HG03095 (cell line): Measurements from ENCODE around the gene PXYLP1.

ENCODE experiments used
- ATAC-seq: cut with Tn5 transposase; IDR thresholded peaks from one replicate; pipeline ENCODE4 v1.9.1; 2021; ENCODE audit warnings: moderate library complexity; ENCODE audit not compliant: unreplicated experiment

Gene PXYLP1

DNA sequence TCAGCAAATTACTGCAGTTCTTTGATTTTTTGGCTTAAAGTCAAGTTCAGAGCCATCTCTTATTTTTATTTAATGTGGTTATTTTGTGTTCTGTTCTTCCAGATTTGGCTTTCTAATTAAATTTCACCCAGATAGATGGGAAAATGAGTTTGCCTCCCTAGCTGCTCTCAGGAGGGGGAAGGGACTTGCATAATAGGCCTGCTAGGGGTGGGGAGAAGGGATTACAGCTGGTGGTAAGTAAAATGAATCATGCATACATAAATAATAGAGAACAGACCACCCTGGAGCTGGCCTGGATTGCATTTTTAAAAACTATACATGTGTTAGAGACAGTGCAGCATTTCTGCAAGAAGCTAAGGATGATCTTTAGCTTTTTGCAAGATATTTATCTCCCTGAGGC is 3.9 kb upstream of the PXYLP1 start:
- no peak for ATAC-seq

DNA sequence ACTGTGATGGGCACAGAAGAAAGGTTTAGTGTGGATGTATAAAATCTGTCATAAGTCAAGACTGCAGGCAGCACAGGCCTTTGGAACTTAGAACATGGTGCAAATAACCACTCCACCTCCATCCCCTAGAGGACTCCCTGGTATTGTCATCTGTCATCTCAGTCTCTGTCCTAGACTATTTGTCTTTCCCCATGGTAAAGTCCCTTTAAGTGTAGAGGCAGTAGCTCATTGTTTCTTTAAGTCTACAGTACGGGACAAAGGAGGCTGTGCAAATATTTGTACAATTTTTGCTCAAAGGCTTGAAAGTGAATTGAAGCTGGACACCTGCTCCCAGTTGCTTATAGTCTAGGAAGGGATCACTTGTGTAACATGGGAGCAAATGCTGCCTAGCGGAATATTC is 3.2 kb upstream of the PXYLP1 start:
- no peak for ATAC-seq

DNA sequence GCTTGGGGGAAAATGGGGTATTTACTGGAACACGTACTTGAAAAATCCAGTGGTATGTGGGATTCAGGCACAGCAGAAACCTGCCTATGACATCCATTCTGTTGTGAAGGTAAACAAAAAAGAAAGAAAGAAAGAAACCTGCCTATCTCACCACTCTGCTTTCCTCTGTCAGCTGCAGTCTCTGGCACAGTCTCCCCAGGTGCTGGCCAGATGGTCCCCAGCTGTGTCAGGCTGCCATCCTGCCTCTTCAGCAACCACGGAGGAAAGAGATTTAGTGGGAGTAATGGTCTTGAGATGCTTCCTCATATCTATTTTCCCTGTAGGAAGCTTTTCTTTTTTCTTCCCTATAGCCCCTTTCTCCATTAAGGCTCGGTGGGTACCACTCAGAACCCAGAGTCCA is 2.5 kb upstream of the PXYLP1 start:
- ATAC-seq = no peak

DNA sequence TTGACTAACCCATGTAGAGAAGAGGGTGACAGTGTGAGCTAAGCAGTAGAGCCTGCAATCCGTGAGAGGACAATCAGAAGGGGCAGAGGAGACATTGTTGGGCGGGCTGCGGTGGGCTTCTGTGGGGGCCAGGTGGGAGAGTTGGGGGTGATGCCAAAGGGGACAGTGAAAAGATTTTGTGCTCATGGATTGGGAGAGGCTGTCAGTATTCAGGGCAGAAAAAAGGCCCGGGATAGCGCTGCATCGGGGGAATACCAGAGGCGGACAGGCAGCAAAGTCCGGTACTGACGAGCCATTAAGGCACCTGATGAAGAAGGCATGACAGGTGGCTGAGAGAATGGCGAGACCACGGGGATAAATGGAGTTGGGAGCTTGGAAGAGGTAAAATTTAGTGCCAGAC is 1.3 kb upstream of the PXYLP1 start:
- no peak for ATAC-seq

DNA sequence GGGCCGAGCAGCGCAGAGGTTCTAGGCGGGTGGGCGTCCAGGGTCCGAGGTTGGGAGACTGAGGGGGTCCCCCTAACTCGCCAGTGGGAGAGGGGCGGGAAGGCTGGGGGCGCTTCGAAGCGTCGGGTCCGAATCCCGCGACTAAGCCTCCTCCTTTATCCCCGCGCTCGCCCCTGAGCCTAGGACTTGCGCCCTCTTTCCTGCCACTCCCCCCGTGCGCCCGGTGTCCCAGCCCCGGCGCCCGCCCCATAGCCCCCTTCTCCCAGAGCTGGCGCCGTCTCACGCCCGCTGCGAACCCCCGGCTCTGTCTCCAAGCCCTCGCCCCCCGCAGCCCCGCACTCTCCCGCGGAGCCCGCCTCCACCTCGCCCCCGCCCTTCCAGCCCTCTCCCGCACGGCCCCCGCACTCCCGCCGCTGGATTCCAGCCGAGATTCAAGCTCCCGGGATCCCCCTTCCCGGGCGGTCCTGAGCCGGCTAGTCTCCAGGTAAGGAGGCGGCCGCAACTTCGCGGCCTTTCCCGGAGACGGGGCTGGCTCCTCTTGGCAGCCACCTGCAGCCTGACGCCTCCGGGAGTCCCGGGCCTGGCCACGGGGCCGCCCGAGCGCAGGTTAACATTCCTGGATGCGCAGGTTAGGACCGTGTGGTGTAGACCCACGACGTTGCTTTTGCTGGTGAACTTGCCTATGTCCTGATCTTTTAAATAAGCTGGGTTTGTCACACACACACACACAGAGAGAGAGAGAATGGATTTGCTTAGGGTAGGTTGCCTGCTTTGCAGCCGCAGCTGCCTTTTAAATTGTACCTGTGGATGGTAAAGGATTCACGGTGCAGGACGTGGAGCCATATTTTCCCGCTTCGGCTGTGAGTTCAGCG is 563 bp downstream of the PXYLP1 start:
- no peak for ATAC-seq

DNA sequence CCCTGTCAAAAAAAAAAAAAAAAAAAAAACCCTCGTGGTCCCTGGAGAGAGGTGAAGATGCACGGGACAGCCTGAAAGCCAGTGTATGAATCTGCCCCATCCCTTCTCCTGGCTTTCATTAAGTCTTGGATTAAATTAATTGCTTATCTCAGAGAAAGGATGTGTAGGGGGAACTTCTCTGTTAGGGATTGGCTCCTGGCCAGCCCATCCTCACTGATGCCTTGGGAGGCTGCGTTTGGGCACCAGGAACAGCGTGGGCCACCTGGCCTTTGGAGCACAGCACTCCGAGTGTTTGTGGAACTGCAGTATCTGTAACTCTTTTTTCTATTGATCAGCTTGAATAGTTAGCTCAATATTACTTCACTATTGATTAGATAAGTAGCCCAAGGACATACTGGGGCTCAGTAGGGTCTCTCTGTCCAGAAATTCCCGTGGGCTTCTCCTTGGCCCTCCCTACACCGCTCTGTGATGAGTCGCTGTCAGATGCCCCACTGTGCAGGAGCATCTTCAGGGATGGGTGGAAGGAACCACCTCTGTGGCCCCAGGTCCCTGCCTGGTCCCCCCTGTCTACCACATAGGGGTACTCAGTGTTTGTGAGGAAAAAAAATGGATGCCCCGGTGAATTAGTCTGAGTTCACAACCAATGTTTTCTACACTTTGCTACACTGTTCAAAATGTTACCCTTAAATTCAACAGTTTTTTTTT is 2.0 kb downstream of the PXYLP1 start:
- ATAC-seq = no peak

DNA sequence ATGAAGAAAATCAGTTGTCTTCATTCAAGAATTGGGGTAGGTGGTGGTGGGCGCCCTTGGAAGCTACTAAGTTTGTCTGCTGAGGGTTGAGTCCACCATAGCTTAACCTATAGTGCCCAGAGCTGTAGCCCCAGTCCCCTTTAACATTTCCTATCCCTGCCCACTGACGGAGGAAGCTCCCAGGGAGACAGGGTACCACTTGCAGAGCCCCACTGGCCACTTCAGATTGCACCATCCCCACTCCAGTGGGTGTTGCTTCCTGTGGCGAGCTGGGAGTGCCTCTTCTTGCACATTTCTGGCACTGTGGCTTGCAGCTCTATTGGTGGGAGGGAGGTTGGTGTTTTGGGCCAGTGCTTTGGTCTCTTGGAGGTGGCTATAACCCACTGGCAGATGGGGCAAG is 2.7 kb downstream of the PXYLP1 start:
- ATAC-seq = no peak

DNA sequence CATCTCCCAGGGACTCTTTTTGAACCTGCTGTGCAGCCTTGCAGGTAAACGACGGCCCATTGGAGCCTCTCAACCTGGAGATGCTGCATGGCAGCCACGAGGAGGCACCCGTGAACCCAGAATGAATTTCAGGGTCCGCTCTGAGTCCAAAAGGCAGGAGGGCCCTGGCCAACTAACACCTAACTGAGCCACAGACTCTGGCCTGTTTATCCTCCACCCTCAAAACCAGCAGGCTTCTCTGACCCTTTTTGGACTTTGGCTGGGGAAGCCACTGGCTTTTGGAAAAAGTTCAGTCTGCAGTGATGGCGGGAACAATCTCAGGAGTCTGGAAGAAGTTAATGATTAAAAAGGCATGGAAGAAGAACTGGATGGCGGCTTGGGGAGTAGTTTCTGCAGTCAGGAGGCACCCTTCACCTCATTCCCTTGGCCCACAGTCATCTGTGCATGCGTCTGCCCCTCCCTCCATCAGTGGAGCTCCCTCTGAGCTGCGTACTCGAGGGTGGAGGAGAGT is 4.1 kb downstream of the PXYLP1 start:
- ATAC-seq = no peak

DNA sequence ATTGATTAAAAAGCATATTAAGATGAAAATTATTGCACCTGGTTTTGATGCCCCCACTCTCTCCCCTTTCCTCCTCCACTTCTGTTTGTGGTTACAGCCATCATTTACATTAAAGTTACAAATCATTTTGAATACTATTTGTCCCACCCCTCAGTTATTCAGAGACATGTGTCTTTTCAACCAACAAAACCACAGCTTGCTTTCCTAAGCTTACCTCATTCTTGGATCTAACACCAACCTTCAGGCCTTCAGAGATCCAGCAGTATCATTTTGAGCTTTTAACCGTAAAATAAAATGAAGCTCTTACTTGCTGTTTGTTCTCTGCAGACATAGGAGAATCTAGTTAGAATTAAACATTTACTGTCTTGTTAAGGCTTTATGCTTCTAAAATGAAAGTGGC is 4.7 kb downstream of the PXYLP1 start:
- no peak for ATAC-seq

DNA sequence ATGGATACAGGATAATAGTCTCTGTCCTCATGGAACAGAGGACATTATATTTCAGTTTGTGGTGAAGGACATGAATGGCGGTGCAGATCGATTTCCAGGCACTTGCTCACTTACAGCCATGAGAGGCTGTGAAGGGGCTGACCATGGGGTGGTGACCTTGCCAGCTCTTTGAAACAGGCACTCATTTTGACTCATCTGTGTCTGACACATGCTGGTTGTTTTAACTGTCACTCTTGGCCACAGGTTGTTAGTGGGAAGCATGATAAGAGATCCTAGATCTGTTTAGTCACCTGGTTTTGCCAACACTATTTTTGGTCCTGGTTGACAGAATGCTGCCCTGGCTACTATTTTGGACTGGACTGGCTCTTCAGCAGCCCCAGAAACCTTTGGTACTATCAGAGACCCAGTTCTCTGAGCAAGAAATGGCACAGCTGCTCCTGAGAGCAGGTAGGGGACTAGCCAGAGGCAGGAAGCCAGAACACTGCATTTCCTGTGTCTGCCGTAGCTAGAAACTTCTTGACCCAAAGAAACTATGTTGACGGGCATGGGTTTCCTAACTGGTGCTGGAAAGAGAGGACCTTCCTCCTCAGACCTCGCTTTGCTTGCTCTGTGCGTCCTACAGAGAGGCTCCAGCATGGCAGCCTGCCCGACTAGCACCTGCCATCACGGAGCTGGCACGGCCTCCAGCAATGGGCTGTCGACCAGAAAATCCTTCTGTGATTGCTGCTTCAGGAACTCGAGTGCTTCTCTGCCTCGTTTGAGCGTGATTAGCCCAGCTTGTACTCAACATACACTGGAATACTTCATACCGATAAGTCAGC is 6.3 kb downstream of the PXYLP1 start:
- ATAC-seq = no peak

DNA sequence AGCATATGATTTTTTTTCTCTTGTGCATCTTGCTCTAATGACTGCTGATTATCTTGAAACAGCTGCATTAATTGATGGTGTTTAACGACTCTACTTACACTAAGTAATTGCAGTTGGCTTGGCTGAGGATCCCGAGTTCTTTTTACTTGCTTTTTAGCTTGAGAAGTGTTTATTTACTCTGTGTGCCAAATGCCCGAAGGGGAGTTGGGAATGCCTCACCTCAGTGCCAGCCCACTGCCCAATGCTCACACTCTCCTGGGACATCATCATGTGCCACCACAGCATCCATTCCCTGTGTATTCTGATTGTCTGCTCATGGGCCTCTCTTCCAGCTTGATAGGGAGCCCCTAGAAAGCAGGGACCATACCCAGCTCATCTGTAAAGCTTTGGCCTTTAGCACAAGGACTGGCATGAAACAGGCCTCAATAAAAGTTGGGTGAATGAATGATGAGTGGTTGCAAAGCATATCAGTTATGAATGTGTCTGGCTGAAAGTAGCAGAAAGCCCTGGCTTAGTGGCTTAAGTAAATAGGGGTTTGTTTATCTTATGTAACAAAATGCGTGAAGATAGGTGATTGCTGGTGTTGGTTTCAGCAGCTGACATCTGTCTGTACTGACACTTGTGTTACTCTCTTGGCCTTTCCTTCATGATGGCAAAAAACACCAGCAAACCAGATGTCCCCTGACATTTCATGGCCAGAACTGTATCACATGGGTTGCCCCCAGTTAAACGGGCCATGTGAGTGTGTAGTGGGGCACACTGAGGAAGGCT is 8.1 kb downstream of the PXYLP1 start:
- no peak for ATAC-seq

DNA sequence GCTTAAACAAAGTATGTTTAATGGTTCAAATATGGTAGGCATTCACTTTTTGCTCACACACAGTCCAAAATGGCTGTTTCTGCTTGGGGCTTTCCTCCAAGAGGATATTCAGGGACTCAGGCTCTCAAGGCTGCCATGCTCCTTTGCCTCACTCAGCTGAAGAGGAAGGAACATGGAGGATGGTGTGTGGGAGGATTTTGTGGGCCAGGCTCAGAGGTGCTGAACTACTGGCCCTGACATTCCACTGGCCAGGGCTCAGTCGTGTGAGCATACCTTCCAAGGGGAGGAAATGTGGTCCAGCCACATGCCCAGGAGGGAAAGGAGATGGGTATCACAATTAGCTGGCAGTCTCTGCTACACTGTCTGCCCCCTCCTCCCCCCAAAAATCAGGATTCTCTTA is 8.7 kb downstream of the PXYLP1 start:
- no peak for ATAC-seq

DNA sequence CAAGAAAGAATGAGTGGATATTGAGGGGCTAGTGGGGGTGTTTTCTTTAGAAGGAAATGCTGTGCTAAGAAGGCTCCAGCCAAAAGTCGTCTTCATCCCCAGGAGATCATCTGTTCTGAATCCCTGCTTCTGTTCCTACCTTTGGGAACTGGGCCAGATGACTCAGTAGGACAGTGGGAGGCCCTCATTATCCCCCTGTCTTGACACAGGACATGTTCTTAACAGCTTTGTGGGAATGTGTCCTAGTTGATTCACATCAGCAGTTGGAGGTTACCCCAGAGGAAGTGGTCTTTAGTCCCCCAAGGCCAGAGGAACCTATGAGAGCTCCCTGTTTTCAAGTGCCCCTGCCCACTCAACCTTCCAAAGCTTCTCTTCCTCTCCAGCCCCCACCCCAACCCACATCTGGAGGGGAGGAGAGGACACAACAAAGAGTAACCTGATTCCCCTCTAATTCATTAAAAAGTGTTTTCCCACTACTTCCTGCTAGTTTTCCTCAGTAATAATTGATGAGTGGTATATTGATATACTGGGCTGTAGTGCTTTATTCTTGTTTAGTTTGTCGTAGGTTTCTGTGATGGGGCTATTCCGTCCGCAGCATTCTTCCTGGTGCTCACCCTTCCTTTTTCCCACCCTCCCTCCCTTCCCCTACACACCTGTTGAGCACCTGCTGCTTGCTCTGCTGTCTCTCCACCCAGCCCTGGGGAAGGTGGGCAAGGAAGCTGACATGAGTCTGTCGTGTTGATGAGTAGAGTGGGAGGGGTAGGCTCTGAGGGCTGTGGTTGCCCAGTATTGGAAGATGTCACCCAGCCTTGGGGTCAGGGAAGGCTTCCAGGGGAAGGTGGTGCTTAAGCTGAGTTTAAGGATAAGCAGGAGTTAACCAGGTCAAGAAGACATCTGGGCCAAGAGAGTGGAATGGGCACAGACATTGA is 9.3 kb downstream of the PXYLP1 start:
- no peak for ATAC-seq

DNA sequence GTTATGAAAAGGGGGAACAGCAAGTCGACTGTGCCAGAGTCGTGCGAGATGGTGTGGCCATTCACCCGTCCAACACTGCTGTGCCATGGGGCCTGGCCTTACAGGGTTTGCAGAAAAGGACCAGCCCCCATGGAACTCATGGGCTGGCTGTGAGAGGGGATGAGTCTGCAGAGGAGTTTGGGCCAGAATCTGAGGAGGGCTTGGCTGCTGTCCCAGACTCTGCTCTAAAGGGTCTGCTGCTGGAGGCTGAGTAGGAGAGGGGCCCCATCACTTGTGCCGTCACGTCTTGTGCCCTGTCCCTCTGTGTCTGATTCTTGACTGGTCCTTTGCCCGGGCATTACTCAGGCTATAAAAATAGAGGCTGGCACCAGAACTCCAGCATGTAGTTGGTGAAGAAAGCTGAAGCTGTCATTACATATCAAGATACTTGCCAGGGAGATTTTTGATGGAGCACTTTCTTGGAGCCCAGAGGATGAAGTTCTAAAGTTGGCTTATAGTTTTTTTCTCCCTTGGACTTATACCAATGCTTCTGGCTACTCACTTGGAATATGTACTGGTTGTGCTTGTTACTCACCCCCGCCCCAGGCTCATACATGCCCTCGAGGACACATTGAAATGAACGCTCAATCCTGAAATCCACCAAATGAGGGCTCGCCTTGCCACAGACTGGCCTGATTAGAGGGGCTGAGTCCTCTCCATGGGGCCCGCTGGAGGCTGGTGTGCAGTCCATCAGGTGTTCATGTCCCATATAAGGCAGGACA is 10.2 kb downstream of the PXYLP1 start:
- no peak for ATAC-seq

DNA sequence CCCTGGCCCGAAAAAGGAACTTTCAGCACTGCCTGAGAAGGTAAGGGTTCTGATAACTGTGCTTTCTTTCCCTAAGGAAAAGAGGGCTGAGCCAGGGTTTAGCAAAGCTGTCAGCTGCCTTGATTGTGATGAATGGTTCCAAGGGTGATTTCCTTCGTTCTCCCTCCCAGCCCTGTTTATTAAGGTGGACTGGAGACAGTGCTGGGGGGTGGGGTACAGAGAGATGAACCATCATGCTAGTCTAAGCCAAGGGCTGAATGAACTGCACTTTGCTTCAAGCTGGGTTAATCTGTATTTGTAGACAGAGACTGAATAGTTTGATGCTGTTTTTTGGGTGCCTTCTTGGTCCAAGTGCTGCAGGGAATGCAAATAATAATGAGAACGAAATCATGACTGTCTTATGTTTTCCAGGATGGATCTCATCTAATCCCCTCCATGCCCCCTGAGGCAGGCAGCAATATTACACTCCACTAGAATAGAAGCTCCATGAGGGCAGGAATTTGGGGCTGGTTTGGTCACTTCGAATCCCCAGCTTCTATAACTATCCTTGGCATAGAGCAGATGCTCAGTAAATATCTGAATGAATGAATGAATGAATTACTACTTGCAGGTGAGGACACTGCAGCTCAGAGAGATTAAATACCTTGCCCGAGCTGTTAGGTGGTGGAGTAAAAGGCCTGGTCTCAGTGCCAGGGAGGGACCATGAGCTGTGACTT is 10.9 kb downstream of the PXYLP1 start:
- no peak for ATAC-seq

DNA sequence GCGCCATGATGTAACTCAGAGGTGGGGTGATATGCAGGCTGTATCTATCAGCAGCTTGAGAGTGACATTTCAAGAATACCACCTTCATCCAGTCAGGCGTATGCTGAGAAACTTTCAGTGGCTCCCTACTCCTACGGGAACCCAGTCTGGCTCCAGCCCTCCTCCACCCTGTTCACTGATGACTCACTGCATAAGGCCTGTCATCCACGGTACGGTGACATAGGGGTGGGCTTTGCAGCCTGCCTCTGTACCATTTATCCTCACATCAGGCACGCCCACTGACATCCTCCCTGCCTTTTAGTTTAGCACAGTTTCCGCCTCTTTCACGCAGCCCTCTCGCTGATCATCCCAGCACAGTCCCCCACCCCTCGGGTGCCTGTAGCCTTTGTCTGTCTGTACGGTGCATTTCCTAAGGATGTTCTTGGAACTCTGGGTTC is 11.7 kb downstream of the PXYLP1 start:
- no peak for ATAC-seq

DNA sequence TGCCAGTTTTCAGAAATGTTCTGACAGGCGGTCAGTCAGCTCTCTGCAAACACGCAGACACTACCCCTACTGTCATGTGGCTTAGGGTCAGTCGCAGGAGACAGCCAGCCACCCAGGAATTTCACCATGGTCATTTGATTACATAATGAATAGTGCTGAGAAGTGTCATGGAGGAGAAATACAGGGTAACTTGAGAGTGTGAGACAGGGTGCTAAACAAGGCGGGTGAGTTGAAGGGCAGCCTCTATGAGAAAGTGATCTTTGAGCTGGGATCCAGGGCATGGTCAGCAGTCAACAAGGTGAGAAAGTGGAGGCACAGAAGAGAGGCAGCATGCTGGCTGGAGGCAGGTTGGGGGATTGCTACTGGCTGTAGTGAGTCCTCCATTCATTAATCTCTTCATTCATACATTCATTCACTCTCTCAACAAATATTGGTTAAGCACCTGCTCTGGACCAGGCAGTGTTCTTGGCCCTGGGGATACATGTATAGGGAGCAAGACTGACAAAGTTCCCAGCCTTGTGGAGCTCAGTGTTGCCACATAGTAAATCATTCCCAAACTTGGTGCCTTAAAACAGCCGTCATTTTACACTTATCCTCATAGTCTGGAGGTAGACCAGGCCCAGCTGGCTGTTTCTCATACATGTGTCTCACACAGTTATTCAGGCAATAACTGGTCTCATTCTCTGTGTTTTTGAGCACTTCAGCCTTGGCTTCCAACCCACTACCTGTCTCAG is 14.8 kb downstream of the PXYLP1 start:
- ATAC-seq = no peak

DNA sequence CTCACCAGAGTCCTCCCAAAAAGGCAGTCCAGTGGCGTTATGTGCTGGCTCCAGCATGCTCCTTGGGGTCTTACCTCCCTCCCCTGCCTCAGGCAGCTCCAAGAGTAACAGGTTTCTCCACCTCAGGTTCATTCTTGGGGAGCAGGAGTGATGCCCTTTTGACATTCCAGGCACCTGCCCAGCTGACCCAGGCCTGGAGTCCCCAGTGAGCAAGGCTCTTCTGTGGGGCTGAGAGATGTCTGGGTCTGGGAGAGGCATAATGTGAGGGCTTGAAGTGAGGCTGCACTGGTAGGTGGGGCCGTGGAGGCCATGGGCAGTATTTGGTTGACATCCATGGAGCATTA is 15.3 kb downstream of the PXYLP1 start:
- no peak for ATAC-seq
